ENCODE results near the gene POLR1B. TPM values are rescaled to one million over a fixed set of nuclear protein-coding genes. Genes with fewer than 3 reads are reported as not detected.

POLR1B gene
- total and polyA plus RNA-seq, 10 of the 15 experiments (the other 5 are each of a cell fraction or from before 2014, with no cell fraction given), result 13.4 to 55.8 (median 35.9) TPM

GRCh38 chr2:112541315-112542122, 746 bp upstream of the POLR1B start (continued):
- TF ChIP-seq ZBTB4 (CRISPR knock-in tag; IDR thresholded peaks at IDR 0.05) (no peak), SMAD5 (IDR thresholded peaks at IDR 0.05; ENCODE audit: low read depth) (peak; percentile 75; the same call in 1 of the 2 replicates), PRDM15 (CRISPR knock-in tag; IDR thresholded peaks at IDR 0.05) (no peak), WRNIP1 (IDR thresholded peaks at IDR 0.05; ENCODE audit: borderline replicate concordance, low read depth, low read length) (0 out of 2 replicates have a peak, but pooled peaks have one; percentile 53), MYC (IDR thresholded peaks at IDR 0.05; ENCODE audit: insufficient read depth, insufficient read length, insufficient replicate concordance, low read length, severe bottlenecking) (no peak), ZNF274 (IDR thresholded peaks at IDR 0.05; ENCODE audit: insufficient read depth, insufficient read length) (no peak), RCOR1 (conservative IDR thresholded peaks at IDR 0.05; ENCODE audit: low read depth, low read length) (no peak), ZSCAN29 (IDR thresholded peaks at IDR 0.05) (no peak), TCF12 (IDR thresholded peaks at IDR 0.05; ENCODE audit: low read depth, low read length) (no peak), SP1 (IDR thresholded peaks at IDR 0.05; ENCODE audit: low read depth, low read length) (no peak), POLR2AphosphoS2 (IDR thresholded peaks at IDR 0.05; ENCODE audit: low read depth, low read length) (no peak), ZNF384 (IDR thresholded peaks at IDR 0.05; ENCODE audit: borderline replicate concordance, low read depth, low read length) (no peak), NR2F1 (conservative IDR thresholded peaks at IDR 0.05) (peak; percentile 43; the same call in 1 of the 2 replicates), SMARCA5 (IDR thresholded peaks at IDR 0.05) (0 out of 2 replicates have a peak, but pooled peaks have one; percentile 73), IKZF1 (conservative IDR thresholded peaks at IDR 0.05) (no peak), RFX5 (IDR thresholded peaks at IDR 0.05; ENCODE audit: low read depth, low read length) (no peak), CHD1 (IDR thresholded peaks at IDR 0.05; ENCODE audit: low read depth, low read length) (peak; percentile 97)
- TF ChIP-seq, protein P1, sequence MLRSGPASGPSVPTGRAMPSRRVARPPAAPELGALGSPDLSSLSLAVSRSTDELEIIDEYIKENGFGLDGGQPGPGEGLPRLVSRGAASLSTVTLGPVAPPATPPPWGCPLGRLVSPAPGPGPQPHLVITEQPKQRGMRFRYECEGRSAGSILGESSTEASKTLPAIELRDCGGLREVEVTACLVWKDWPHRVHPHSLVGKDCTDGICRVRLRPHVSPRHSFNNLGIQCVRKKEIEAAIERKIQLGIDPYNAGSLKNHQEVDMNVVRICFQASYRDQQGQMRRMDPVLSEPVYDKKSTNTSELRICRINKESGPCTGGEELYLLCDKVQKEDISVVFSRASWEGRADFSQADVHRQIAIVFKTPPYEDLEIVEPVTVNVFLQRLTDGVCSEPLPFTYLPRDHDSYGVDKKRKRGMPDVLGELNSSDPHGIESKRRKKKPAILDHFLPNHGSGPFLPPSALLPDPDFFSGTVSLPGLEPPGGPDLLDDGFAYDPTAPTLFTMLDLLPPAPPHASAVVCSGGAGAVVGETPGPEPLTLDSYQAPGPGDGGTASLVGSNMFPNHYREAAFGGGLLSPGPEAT (IDR thresholded peaks at IDR 0.05; ENCODE audit: low read depth), result peak; percentile 90
- TF ChIP-seq, protein P2, sequence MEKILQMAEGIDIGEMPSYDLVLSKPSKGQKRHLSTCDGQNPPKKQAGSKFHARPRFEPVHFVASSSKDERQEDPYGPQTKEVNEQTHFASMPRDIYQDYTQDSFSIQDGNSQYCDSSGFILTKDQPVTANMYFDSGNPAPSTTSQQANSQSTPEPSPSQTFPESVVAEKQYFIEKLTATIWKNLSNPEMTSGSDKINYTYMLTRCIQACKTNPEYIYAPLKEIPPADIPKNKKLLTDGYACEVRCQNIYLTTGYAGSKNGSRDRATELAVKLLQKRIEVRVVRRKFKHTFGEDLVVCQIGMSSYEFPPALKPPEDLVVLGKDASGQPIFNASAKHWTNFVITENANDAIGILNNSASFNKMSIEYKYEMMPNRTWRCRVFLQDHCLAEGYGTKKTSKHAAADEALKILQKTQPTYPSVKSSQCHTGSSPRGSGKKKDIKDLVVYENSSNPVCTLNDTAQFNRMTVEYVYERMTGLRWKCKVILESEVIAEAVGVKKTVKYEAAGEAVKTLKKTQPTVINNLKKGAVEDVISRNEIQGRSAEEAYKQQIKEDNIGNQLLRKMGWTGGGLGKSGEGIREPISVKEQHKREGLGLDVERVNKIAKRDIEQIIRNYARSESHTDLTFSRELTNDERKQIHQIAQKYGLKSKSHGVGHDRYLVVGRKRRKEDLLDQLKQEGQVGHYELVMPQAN (conservative IDR thresholded peaks at IDR 0.05), result peak; percentile 42

Measured in GM12878 (cell line).